Measurements from ENCODE around the gene IWS1. TPM values are rescaled to one million over a fixed set of nuclear protein-coding genes. Genes with fewer than 3 reads are reported as not detected.

The IWS1 gene
- total RNA-seq, 1 experiment from 2014 or later, result 56.8 TPM

DNA sequence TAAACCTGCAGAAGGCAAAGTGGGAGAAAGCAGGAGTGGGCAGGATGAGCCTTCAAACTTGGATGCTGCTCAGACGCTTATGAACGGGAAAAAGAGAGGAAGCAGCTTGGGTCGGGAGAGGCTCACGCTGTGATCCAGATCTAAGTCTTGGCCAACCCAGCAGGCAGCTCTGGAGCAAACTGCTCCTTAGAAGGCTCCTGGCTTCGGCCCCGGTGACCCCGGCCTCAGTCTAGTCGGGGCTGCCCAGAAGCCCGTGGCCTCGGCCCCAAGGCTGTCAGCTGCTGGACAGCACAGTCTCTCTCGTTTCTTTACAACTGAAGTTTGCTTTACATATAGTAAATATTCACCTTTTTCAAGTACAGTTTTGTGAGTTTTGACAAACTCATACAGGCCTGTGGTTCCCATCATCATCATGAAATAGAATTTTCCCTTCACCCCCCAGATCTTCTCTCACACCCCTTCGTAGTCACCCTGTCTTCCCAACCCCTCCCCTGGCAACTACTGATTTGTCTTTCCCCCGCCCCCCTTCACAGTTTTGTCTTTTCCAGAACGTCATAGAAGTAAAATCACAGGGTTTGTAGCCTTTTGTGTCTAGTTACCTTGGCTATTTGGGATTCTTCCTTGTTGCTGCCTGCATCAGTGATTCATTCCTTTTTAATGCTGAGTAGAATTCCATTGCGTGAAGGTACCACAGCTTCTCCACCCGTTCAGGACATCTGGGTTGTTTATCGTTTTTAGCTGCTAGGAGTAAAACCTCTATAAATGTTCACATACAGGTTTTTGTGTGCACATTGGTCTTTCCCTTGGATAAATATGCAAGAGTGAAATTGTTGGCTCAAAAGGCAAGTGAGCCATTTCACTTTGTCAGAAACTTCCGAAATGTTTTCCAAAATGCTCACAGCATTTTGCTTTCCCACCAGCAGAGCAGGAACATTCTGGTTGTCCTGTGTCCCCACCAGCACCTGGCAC lies 44.3 kb upstream of the IWS1 start:
- DNase-seq (ENCODE audit: unreplicated experiment), result no peak
- CTCF ChIA-PET, result no interaction called here

DNA sequence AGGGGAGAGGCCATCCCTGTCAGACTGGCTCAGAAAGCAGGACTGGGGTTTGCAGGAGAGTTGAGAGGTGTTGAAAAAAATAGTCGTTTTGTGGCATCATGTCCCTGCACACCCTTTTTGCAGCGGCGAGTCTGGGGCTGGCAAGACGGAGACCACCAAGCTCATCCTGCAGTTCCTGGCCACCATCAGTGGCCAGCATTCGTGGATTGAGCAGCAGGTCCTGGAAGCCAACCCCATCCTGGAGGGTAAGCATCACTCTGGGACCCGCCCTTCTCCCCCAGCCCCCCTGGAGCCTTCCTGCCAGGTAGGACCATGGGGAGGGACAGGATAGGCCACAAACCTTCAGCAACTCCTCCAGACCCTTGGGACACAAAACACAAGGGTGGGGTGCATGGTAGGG lies 43.4 kb upstream of the IWS1 start:
- no TSS peak for BruUV-seq (replicated peaks)
- H3K9me3 Mint-ChIP-seq (ENCODE audit: unreplicated experiment), result no peaks in the 10 kb centered on the region
- no peak for DNase-seq (ENCODE audit: unreplicated experiment)
- CTCF ChIA-PET, result no interaction called here
- no peaks in the 10 kb centered on the region for H3K36me3 Mint-ChIP-seq (ENCODE audit: insufficient read depth, unreplicated experiment)
- intact Hi-C loops (cut with micrococcal nuclease), result no loop called here
- TF ChIP-seq, protein P1, sequence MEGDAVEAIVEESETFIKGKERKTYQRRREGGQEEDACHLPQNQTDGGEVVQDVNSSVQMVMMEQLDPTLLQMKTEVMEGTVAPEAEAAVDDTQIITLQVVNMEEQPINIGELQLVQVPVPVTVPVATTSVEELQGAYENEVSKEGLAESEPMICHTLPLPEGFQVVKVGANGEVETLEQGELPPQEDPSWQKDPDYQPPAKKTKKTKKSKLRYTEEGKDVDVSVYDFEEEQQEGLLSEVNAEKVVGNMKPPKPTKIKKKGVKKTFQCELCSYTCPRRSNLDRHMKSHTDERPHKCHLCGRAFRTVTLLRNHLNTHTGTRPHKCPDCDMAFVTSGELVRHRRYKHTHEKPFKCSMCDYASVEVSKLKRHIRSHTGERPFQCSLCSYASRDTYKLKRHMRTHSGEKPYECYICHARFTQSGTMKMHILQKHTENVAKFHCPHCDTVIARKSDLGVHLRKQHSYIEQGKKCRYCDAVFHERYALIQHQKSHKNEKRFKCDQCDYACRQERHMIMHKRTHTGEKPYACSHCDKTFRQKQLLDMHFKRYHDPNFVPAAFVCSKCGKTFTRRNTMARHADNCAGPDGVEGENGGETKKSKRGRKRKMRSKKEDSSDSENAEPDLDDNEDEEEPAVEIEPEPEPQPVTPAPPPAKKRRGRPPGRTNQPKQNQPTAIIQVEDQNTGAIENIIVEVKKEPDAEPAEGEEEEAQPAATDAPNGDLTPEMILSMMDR (IDR thresholded peaks at IDR 0.05; ENCODE audit: unreplicated experiment), result no peak
- POLR2A ChIA-PET, result no interaction called here
- peaks cover 12% of the 10 kb centered on the region for H3K4me1 Mint-ChIP-seq (ENCODE audit: insufficient read depth, unreplicated experiment)
- H3K4me3 Mint-ChIP-seq (ENCODE audit: unreplicated experiment), result no peak overlapping the region
- H3K27me3 Mint-ChIP-seq (ENCODE audit: insufficient read depth, unreplicated experiment), result no peaks in the 10 kb centered on the region
- peak overlapping the region; percentile 2 for H3K27ac Mint-ChIP-seq (ENCODE audit: low read depth, unreplicated experiment)

More for the DNA sequence above, 44.3 kb upstream of the IWS1 start:
- H3K4me1 Mint-ChIP-seq (ENCODE audit: insufficient read depth, unreplicated experiment), result peaks cover 12% of the 10 kb centered on the region
- H3K27ac Mint-ChIP-seq (ENCODE audit: low read depth, unreplicated experiment), result peak overlapping the region; percentile 2
- H3K9me3 Mint-ChIP-seq (ENCODE audit: unreplicated experiment), result no peaks in the 10 kb centered on the region
- no TSS peak for BruUV-seq (replicated peaks)
- no peaks in the 10 kb centered on the region for H3K36me3 Mint-ChIP-seq (ENCODE audit: insufficient read depth, unreplicated experiment)
- H3K27me3 Mint-ChIP-seq (ENCODE audit: insufficient read depth, unreplicated experiment), result no peaks in the 10 kb centered on the region
- intact Hi-C loops (cut with micrococcal nuclease), result no loop called here
- no peak overlapping the region for H3K4me3 Mint-ChIP-seq (ENCODE audit: unreplicated experiment)
- TF ChIP-seq, protein P1 (IDR thresholded peaks at IDR 0.05; ENCODE audit: unreplicated experiment), result no peak
- POLR2A ChIA-PET, result no interaction called here

DNA sequence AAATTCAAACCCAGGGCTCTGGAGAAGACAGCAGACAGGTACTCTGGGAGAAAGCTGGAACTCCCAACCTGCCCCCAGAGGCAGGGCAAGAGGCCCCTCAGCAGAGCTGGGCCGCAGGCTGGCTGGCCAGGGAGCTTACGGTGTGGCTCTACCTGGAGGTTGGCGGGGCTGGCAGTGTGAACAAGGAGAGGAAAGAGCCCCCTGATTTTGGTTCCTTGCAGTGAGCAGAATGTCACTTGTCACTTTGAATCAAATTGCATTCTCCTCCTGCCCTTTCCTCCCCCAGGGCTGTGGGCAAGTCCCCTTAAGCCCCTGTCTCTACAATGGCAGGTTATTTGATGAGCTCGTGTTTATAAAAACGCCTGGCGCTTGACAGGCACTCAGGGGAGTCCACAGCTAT lies 41.8 kb upstream of the IWS1 start:
- Mint-ChIP-seq H3K4me1 (ENCODE audit: insufficient read depth, unreplicated experiment) (peaks cover 12% of the 10 kb centered on the region), H3K4me3 (ENCODE audit: unreplicated experiment) (no peak overlapping the region)
- POLR2A ChIA-PET, result no interaction called here

DNA sequence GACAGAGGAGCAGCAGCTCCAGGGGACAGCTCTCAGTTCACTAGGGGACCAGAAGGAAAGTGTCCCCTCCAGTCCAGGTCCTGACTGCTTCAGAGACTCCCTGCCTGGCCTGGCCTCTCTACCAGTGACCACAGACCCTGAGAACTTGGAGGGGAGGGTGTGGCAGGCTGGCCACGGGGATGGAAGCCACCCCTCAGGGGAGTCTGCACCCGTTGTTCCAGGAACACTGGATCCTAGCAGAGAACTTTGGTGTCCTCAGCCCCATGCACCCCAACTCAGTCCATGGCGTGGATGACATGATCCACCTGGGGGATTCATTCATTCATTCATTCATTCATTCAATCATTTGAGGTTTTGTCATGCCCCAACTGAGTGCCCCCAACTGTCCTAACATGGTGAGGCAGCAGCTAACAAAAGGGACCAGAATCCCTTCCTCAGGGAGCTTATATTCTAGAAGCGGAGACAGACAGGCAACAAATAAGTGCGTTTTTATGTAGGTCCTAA lies 41.1 kb upstream of the IWS1 start:
- no peaks in the 10 kb centered on the region for H3K36me3 Mint-ChIP-seq (ENCODE audit: insufficient read depth, unreplicated experiment)
- TF ChIP-seq, protein P1 (IDR thresholded peaks at IDR 0.05; ENCODE audit: unreplicated experiment), result no peak
- no peaks in the 10 kb centered on the region for H3K27me3 Mint-ChIP-seq (ENCODE audit: insufficient read depth, unreplicated experiment)
- no peaks in the 10 kb centered on the region for H3K9me3 Mint-ChIP-seq (ENCODE audit: unreplicated experiment)
- BruUV-seq (replicated peaks), result no TSS peak
- intact Hi-C loops (cut with micrococcal nuclease), result no loop called here
- ChIA-PET CTCF (interaction anchor here (0.5 to 1.2 kb wide), 5 partner anchors 10 to 494 kb away, joined by 3 to 5 read pairs (median 3); no protein-coding TSS in a partner anchor), POLR2A (interaction anchor here (0.6 to 0.9 kb wide), 3 partner anchors 9 to 12 kb away, joined by 3 to 6 read pairs (median 5); no protein-coding TSS in a partner anchor)
- peaks cover 12% of the 10 kb centered on the region for H3K4me1 Mint-ChIP-seq (ENCODE audit: insufficient read depth, unreplicated experiment)
- DNase-seq (ENCODE audit: unreplicated experiment), result no peak
- no peak overlapping the region for H3K4me3 Mint-ChIP-seq (ENCODE audit: unreplicated experiment)
- H3K27ac Mint-ChIP-seq (ENCODE audit: low read depth, unreplicated experiment), result no peak overlapping the region

More for the DNA sequence above, 41.8 kb upstream of the IWS1 start:
- no peaks in the 10 kb centered on the region for H3K27me3 Mint-ChIP-seq (ENCODE audit: insufficient read depth, unreplicated experiment)
- no peak overlapping the region for H3K27ac Mint-ChIP-seq (ENCODE audit: low read depth, unreplicated experiment)
- intact Hi-C loops (cut with micrococcal nuclease), result no loop called here
- CTCF ChIA-PET, result interaction anchor here (0.6 to 1.2 kb wide), 3 partner anchors 11 to 41 kb away, joined by 3 to 5 read pairs (median 3); no protein-coding TSS in a partner anchor
- DNase-seq (ENCODE audit: unreplicated experiment), result no peak
- no TSS peak for BruUV-seq (replicated peaks)
- H3K9me3 Mint-ChIP-seq (ENCODE audit: unreplicated experiment), result no peaks in the 10 kb centered on the region
- no peaks in the 10 kb centered on the region for H3K36me3 Mint-ChIP-seq (ENCODE audit: insufficient read depth, unreplicated experiment)
- TF ChIP-seq, protein P1 (IDR thresholded peaks at IDR 0.05; ENCODE audit: unreplicated experiment), result no peak

Measured in MCF 10A (cell line).